CD4-positive, alpha-beta T cell treated with Interleukin-15 for 4 hours (primary cell): ENCODE measurements around the gene CGB7.
"Not testable (repeated sequence)": the region's sequence is repeated elsewhere in the genome, so short reads cannot be mapped to it uniquely, and the experiment has no call there.

ENCODE experiments used
- DNase-seq: peaks from one replicate; pipeline ENCODE4 v3.0.0-alpha.2; 2020; ENCODE audit warnings: low spot score

The CGB7 gene

DNA sequence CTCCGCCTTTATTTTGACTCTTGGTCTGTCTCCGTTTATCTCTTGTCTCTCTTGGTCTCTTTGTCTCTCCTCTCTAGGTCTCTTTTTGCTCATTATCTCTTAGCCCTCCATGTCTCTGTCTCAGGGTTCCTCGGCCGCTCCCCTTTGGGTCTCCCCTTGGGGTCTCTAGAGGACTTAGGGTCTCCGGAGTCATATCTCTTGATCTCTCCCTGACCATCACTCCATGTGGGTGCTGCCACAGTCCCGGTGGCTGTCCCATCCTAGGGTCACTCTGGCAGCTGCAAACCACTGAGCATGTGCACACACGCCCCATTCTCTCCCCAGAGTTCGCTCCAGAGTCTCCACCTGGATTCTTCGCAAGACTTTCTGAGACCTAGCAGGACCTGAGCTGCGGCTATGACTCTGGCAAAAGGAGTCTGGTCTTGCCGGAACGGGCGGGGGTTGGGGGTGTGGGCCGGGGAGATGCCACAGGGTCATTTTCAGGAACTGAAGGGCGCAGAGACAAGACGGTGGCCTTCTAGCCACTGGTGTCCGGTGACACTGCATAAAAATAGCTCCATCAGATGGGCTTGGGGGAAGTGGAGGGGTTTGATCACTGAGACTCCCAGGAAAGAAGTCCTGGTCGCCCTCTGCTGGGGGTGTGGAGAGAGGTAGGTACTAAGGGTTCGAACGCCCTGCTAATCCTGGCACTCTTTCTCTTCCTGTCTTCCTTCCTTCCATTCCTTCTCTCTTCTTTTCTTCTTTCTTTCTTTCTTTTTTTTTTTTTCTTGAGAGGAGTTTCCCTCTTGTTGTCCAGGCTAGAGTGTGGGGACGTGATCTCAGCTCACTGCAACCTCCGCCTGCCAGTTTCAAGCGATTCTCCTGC lies 16.2 kb upstream of the CGB7 start:
- no peak for DNase-seq

DNA sequence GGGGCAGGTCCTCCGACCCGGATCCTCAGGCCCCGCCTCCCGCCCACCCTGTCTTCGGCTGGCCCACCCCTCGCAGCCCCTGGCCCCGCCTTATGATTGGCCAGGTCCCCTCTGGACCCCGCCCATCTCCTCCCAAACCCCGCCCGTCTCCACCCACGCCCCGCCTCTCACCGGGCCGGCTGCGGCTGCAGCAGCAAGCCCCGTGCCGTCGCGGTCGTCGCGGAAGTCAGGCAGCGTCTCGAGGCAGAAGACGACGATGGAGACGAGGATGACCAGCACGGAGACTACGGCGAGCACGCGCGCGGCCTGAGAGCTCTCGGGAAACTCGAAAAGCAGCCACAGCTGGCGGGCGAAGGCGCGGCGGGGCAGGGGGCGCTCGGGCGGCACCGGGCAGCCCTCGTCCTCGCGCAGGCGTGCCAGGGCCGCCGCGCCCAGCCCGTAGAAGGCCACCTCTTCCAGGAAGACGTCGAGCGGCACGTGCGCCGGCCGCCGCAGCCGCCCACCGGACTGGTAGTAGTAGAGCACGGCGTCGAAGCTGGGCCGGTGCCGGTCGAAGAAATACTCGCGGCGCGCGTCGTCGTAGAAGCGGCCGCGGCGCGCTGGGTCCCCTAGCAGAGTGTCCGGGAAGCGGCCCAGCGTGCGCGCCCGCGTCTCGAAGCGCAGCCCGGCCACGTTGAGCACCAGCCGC lies 14.5 kb upstream of the CGB7 start:
- DNase-seq: no peak

DNA sequence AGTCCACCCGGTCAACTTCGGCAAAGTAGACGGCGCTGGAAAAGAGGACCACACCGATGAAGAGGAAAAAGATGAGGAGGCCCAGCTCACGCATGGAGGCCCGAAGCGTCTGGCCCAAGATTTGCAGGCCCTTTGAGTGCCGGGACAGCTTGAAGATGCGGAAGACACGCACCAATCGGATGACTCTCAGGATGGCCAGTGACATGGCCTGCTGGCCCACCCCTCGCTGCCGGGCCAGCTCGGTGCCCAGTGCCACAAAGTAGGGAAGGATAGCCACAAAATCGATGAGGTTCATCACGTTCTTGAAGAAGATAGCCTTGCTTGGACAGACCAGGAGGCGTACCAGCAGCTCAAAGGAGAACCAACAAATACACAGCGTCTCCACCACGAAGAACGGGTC lies 12.9 kb upstream of the CGB7 start:
- DNase-seq: no peak

DNA sequence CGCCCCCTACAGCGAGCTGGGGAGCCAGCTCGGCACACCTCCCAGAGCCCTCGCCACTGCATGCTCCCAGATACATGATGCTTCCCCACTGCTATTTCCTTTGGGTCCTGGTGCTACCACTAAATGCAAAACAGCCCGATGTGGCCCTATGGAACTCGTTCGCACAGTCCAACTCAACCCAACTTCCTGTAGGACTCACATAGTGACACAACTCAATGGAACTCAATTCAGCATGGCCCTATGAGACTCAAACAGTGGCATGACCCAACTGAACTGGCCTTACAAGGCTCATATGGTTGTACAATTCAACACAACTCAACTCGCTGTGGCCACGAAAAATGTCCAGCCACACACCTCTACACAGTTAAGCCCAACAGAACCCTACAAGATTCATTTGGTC lies 11.5 kb upstream of the CGB7 start:
- DNase-seq: no peak

DNA sequence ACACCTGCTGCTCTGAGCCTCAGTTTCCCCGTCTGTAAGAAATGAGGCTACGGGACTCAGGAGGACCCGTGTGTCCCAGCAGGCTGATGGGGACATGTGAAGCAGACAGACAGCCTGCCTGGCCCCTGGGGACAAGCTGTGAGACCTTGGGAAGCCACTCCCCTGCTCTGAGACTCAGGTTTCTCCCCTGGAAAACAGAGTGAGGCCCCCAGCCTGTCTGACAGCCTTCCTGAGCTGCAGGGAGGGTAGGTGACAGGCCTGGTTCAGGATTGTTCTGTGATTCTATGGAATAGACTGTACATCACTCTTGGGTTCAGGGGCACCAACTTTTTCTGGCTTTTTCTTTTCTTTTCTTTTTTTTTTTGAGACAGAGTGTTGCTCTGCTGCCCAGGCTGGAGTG lies 10.0 kb upstream of the CGB7 start:
- no peak for DNase-seq

DNA sequence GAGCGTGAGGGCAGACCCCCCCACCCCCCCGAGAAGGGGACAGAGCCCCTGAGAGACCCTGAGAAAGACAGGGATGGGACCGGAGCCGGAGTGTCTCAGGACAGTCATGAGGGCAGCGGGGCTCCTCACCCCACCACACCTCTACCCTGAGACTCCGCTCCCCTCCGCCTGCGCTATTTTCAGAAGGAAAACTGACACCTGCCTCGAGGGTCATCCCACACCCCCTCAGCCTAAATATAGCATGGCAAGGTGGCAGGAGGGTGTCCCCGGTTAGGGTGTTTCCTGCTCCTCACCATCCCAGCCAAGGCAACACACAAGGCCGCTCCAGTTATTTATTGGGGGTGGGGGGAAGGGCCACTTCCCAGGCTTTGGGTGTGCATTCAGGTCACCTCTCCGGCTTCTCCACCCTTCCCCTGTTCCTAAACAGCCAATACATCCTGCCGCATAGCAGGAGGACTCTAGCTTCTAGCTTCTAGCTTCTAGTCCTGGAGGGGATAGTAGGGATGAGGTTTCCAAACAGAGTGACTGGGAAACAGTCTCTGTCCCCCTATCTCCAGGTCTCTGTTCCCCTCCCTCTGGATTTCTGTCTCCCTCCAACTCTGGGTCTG lies 8.5 kb upstream of the CGB7 start:
- DNase-seq: no peak

DNA sequence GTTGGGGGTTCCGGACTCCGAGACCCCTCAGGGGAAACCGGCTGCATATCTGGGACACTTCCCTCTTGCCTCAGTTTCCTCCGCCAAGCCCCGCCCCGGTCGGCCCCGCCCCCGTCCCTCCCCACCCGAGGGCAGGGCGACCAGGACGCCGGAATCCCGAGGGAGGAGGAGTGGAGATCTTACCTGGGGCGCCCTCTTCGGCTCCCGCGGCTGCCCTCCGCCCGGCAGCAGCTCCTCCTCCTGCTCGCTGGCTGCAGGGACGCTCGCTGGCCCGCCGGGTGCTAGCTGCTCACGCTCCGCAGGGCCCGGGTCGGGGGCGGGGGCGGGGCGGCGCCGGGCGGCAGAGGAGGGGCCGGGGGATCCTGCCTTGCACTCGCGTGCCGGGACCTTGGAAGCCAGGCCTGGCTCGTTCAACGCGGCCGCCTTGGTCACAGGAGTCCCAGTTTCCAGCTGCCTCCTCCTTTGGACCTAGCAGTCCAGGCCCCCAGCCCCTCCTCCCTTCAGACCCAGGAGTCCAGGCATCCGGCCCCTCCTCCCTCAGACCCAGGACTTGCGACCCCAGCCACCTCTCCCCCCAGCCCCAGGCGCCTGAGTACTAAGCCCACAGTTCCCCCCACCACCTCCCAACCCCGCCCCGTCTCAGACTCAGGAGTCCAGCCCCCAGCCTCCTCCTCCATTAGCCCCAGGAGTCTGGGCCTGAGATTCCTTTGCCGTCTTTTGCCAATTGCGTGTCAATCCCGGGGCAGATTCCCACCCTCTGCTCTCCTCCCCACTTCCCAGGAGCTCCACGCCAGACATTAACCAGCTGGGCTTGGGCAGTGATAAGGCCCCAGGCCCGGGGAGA lies 7.4 kb upstream of the CGB7 start, which contains the start of gene NTF4:
Gene NTF4 (minus strand): TSS at position 51 of the 844 bp plus-strand sequence. CDS start 2,821 bp downstream, outside the sequence.
- DNase-seq: no peak

DNA sequence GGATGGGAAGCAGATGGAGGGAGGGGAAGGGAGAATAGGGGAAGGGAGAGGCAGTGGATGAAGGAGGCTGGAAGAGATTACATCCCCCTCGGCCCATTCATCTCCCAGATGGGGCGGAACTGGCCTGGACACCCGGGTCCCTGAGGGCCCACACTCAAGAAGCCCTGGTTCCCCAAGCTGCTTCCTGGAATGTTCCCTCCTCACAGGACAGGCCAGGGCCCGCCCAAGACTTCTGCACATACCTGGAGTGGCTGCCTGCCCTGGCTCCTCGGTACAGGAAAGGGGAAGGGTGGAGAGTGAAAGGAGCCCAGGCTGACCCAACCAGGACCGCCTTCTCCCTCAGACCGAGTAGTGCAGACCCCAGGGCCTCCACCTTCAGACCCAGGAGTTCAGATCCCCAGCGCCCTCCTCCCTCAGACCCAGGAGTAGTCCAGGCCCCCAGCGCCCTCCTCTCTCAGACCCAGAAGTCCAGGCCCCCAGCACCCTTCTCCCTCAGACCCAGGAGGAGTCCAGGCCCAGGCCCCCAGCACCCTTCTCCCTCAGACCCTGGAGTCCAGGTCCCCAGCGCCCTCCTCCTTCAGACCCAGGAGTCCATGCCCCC lies 6.6 kb upstream of the CGB7 start:
- DNase-seq: no peak

DNA sequence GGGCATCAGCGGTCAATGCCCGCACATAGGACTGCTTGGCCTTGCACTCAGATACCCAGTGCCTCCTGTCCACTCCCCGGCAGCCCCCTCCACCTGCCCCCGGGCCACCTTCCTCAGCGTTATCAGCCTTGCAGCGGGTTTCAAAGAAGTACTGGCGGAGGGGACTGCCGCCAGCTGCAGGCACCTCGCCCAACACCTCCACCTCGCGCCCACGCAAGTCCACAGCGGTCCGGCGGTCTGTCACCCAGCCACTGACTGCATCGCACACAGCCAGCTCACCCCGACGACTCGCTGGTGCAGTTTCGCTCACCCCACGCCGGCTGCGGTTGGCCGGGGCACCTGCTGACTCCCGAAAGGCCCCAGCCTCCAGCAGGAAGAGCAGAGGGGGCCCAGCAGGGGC lies 3.9 kb upstream of the CGB7 start:
- DNase-seq: no peak

DNA sequence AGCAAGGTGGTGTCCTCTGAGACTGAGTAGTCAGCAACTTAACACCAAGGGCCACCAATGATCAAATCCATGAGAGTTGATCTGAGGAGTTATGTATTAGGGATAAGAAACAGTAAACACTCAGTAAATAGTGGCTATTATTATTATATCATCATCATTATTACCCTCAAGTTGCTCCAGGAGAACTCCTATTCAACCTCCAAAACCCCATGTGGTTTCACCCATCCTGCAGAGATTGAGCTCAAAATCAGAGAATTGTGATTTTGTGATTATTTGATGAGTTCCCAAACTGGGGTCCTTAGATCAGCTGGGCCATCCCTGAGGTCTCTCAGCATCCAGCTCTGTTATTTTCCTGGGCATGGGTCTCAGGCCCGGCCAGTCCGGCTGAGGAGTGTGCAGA lies 3.5 kb upstream of the CGB7 start:
- DNase-seq: no peak

DNA sequence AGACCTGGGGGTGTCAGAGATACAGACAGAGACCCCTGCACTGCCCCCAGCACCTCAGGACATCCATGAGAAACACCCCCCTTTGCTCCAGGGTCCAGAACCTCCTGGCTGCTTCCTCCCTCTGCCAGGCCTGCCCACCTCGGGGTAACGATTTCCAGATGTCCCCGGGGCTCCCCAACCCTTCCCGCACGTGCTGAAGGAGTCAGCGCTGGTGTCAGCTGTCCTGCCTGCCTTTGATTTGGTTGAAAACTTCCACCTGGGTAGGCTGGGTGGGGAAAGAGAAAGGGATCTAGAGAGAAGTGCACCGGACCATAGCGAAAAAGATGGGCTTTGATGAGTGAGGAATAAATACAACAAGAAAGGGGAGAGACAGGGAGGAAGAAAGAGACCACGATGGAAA lies 1.5 kb upstream of the CGB7 start:
- no peak for DNase-seq

DNA sequence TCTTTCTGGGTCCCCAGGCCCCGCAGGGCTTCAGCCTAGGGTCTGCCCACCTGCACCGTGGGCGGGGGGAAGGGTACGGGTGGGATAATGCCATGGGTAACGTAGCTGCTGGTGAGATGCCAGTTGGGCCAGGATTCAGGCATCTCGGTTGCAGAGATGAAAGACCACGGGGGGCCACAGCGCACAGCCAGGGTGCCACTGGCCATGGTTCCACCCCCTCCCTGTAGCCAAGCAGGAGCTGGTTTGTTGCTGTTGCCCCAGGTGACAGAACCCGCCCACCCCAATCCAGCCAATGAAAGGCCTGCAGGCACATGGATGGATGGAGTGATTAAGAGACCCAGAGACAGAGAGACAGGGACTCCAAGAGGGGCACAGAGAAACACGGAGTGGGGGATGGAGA lies 1.0 kb upstream of the CGB7 start:
- no peak for DNase-seq

DNA sequence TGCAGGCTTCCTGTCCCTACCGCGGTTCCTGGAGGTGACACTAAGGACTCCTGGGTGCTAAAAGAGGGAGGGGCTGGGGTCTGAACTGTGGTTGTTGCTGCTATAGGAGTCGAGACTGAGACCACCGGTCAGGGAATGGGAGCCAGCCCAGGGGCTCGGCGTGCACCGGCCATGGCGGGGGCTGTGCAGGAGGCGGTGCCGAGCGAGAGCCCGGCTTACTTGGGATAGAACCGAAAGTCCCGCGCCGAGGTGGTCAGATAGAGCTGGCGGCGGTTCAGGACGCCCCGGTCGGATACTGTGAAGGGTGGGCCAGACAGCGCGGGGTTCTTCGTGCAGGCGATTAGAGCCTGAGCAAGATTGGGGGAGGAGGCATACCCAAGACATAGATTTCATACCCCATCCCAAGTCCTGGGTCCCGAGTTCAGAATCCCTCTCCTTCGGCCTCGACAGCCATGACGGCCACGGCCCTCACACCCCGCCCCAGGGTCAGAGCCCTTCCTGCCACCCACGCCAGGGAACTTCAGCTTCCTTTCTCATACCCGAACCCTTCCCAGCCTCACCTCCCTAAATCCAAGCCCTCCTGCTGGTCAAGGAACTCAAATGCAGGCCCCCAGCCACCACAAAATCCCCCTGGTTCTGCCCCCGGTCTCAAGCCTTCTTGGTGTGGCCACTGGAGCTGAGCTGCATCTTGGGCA lies 500 bp downstream of the CGB7 start:
- DNase-seq: not testable (repeated sequence)

DNA sequence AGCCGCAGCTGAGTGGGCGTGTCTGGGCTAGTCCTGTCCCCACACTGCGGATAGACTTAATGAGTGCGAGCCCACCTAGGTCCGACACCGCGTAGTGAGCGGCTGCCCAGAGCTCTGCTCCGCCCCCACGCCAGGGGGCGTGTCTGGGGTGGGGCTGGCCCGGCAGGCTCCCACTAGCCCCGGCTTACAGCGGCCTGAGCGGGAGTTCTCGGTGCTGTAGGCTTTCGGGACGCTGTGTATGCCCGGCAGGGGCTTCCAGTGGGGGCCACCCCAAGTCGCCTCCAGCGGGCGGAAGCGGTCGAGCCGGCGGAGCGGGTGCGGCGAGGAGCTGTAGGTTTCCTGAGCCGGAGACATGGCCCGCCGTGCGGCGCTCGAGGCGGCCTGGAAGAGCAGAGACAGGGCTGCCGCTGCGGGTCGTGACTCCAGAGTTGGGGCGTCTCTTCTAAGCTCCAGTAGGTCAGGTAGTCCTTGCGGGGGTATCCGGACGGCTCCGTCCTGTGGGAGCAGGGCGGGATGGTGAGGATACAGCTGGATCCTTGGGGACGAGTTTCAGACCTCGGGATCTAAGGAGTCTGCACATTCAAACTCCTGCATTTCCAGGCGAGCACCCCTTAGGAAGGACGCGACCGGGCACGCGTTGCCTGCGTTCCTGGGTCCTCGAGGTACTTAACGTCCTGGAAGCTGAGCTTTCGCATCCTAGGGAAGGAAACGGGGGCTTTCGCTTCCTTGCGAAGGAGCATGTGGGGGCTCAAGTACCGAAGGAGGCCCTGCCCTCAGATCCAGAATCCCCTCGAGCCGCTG lies 1.2 kb downstream of the CGB7 start:
- peak; percentile 40 for DNase-seq

DNA sequence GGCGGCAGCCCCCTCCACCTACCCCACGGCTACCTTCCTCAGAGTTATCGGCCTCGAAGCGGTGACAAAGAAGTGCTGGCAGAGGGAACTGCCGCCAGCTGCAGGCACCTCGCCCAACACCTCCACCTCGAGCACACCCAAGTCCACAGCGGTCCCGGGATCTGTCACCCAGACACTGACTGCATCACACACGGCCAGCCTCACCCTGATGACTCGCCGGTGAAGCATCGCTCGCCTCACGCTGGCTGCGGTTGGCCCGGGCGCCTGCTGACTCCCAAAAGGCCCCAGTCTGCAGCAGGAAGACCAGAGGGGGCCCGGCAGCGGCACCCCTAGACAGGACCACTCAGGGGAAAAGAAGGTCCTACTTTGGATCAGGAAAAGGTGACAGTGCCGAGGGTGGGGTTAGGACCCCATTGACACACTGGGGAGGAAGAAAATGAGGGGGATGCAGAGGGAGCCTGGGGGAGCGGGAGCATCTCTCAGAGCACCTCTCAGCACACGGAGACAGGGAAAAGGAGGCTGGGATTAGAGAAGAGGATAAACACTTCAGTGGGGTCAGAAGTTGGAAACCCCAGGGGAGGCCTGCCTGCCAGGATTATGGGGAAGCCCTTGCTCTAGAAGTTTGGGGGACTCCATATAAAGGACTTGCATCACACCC lies 7.0 kb downstream of the CGB7 start:
- DNase-seq: not testable (repeated sequence)

DNA sequence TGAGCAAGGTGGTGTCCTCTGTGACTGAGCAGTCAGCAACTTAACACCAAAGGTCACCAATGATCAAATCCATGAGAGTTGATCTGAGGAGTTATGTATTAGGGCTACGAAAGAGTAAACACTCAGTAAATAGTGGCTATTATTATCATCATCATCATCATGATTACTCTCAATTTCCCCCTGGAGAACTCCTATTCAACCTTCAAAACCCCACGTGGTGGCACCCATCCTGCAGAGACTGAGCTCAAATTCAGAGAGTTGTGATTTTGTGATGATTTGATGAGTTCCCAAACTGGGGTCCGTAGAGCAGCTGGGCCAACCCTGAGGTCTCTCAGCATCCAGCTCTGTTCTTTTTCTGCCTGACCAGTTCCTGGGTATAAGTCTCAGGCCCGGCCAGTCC lies 7.7 kb downstream of the CGB7 start:
- not testable (repeated sequence) for DNase-seq

DNA sequence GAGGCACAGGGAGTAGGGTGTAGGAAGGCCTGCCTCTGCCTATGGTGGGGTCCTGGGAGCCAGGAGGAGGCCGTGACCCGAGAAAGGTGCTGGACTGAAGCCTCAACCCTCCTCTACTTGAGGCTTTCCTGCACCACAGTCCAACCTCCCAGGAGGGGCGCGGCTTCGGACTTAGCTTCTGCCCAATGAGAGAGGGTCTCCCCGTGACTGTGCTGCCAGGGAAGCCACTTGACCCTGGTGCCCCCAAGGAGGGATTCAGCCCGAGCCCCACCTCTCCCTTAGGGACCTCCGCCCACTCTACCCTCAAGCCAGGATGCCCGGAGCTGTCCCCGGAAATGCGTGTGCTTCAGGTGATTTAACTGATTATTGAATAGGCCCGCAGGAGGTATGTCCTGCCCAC lies 8.5 kb downstream of the CGB7 start, which contains the start of gene CGB8:
Gene CGB8 (minus strand): TSS at position 101 of the 400 bp plus-strand sequence. CDS start 372 bp downstream, outside the sequence.
- not testable (repeated sequence) for DNase-seq

DNA sequence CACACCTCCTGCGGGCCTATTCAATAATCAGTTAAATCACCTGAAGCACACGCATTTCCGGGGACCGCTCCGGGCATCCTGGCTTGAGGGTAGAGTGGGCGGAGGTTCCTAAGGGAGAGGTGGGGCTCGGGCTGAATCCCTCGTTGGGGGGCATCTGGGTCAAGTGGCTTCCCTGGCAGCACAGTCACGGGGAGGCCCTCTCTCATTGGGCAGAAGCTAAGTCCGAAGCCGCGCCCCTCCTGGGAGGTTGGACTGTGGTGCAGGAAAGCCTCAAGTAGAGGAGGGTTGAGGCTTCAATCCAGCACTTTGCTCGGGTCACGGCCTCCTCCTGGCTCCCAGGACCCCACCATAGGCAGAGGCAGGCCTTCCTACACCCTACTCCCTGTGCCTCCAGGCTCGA lies 14.0 kb downstream of the CGB7 start, which contains the start of gene CGB5:
Gene CGB5 (plus strand): TSS at position 301 of the 400 bp plus-strand sequence. CDS start 362 bp downstream, outside the sequence.
- DNase-seq: not testable (repeated sequence)

DNA sequence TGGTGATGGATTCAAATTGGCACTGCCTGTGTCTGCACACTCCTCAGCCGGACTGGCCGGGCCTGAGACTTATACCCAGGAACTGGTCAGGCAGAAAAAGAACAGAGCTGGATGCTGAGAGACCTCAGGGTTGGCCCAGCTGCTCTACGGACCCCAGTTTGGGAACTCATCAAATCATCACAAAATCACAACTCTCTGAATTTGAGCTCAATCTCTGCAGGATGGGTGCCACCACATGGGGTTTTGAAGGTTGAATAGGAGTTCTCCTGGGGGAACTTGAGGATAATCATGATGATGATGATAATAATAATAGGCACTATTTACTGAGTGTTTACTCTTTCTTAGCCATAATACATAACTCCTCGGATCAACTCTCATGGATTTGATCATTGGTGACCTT lies 14.9 kb downstream of the CGB7 start:
- not testable (repeated sequence) for DNase-seq
